ENCODE measurements around the gene SYTL1. TPM values are rescaled to one million over a fixed set of nuclear protein-coding genes. Genes with fewer than 3 reads are reported as not detected.
A peak's percentile ranks its signal among the peaks of the same experiment; 100 is the strongest.

The SYTL1 gene, protein sequence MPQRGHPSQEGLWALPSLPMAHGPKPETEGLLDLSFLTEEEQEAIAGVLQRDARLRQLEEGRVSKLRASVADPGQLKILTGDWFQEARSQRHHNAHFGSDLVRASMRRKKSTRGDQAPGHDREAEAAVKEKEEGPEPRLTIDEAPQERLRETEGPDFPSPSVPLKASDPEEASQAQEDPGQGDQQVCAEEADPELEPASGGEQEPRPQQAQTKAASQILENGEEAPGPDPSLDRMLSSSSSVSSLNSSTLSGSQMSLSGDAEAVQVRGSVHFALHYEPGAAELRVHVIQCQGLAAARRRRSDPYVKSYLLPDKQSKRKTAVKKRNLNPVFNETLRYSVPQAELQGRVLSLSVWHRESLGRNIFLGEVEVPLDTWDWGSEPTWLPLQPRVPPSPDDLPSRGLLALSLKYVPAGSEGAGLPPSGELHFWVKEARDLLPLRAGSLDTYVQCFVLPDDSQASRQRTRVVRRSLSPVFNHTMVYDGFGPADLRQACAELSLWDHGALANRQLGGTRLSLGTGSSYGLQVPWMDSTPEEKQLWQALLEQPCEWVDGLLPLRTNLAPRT
- polyA plus RNA-seq (2013, experiment 1 of 2), result 4.2 TPM
- polyA plus RNA-seq (2013, experiment 2 of 2), result 5.4 TPM

DNA sequence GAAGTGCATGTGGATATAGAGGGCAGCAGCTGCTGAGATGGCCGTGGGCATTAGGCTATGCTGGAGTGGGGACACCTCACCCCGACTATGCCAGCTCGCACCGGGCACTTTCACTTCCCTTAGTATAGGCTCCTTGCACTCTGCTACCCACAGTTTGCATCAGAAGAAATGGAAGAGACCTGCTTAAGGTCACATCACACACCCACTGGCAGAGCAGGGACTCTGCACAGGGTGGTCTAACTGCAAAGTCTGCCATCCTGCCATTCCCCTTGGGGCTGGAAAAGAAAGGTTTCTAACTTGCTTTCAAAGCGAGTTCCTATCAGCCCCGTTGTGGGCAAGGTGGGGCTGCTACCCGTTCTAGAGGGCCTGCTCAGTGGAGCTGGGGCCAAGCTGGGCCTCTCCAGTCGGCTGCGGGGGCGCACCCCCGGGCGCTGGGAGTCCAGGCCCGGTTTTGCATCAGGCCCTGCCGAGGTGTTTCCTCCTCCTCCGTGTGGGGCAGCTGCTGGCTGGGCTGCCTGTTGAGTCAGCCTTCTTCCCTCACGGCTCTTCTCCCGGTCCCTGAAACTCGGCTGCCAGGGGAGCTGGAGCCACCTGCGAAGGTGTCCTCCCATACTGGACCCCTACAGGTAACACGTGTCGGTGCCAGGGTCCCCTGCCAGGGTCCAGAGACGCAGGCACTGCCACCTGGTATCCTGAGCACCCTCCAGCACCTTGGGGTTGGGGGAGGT is at the start of gene SYTL1:
Gene SYTL1, plus strand, starts transcription at position 498 of the 728 bp plus-strand sequence. CDS start 3,313 bp downstream, outside the sequence.
- Histone ChIP-seq H3K9me3 (ENCODE audit: control insufficient read depth, low read length) (no peaks in the 10 kb centered on the region), H3K36me3 (ENCODE audit: control insufficient read depth, insufficient read depth, low read length) (peaks cover 10% of the 10 kb centered on the region), H3K4me1 (ENCODE audit: control insufficient read depth, insufficient read depth, low read length, poor library complexity, severe bottlenecking) (peaks cover 39% of the 10 kb centered on the region), H3K27ac (ENCODE audit: low read depth, low read length, severe bottlenecking) (peak within 1 kb of the TSS; percentile 36), H3K4me3 (ENCODE audit: extremely low read depth, insufficient read depth, low read length, poor library complexity, severe bottlenecking) (peak within 1 kb of the TSS; percentile 8)
- WGBS, 2 experiments (ENCODE audit: insufficient coverage in 2 of 2), result 29 to 38% methylated on average over 15 to 19 of the region's 22 CpGs

DNA sequence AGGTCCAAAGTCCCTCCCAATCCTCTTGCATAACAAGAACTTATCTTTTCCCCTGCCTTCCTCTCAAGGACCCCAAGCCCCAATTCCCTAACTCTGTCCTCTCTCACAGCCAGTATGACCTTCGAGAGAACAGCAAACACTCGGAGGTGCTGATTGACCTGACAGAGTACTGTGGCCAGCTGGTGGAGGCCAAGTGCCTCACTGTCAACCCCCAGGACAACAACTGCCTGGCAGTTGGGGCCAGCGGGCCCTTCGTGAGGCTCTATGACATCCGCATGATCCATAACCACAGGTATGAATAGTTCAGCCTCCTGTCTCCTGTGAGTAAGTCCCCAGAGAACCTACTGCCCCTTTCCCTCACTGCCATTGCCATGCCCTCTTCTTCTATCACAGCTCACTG is 49.7 kb upstream of the SYTL1 start:
- no peaks in the 10 kb centered on the region for H3K9me3 ChIP-seq (ENCODE audit: control insufficient read depth, low read length)
- H3K36me3 ChIP-seq (ENCODE audit: control insufficient read depth, insufficient read depth, low read length), result peaks cover 36% of the 10 kb centered on the region
- H3K4me1 ChIP-seq (ENCODE audit: control insufficient read depth, insufficient read depth, low read length, poor library complexity, severe bottlenecking), result no peaks in the 10 kb centered on the region
- no peak overlapping the region for H3K27ac ChIP-seq (ENCODE audit: low read depth, low read length, severe bottlenecking)
- WGBS, 2 experiments (ENCODE audit: insufficient coverage in 2 of 2), result 95 to 97% methylated on average over 5 of the region's 5 CpGs
- no peak overlapping the region for H3K4me3 ChIP-seq (ENCODE audit: extremely low read depth, insufficient read depth, low read length, poor library complexity, severe bottlenecking)

DNA sequence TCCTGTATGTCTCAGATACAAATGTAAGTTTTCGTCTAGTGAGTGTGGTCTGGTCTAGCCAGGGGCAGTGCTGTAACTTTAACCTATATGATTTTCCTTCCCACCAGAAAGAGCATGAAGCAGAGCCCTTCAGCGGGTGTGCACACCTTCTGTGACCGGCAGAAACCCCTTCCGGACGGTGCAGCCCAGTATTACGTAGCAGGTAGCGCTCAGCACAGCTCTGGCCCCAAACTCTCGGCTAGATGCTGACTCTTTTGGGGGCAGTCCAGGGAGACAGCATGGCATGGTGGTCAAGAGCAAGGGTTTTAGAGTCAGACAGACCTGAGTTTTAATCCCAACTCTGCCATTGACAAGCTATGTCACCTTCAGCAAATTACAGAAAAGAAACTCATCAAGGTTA is 47.9 kb upstream of the SYTL1 start:
- Histone ChIP-seq H3K4me3 (ENCODE audit: extremely low read depth, insufficient read depth, low read length, poor library complexity, severe bottlenecking) (no peak overlapping the region), H3K9me3 (ENCODE audit: control insufficient read depth, low read length) (no peaks in the 10 kb centered on the region), H3K27ac (ENCODE audit: low read depth, low read length, severe bottlenecking) (no peak overlapping the region), H3K36me3 (ENCODE audit: control insufficient read depth, insufficient read depth, low read length) (peaks cover 44% of the 10 kb centered on the region), H3K4me1 (ENCODE audit: control insufficient read depth, insufficient read depth, low read length, poor library complexity, severe bottlenecking) (peaks cover 14% of the 10 kb centered on the region)
- 86 to 96% methylated on average over 3 to 7 of the region's 8 CpGs for WGBS, 2 experiments (ENCODE audit: insufficient coverage in 2 of 2)

DNA sequence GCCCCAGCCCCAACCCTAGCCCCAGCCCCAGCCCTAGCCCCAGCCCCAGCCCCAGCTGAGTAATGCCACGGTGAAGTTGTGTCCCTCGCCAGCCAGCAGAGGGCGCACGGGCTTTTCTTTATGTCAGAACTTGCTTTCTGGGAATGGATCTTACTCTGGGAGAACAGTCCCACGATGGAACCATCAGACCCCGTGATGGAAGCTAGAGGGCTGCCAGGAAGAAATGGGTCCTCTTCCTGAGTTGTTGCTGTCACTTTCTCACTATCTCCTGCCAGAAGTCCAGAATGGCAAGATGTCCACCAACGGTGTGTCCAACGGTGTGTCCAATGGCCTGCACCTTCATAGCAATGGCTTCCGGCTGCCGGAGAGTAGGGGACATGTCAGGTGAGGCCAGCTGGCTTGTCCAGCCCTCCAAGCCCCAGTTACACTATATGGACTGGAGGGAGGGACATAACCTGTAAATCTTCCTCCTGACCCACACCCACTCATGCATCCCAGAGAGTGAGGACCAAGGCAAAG is 45.0 kb upstream of the SYTL1 start:
- peaks cover 45% of the 10 kb centered on the region for H3K36me3 ChIP-seq (ENCODE audit: control insufficient read depth, insufficient read depth, low read length)
- no peaks in the 10 kb centered on the region for H3K9me3 ChIP-seq (ENCODE audit: control insufficient read depth, low read length)
- H3K4me3 ChIP-seq (ENCODE audit: extremely low read depth, insufficient read depth, low read length, poor library complexity, severe bottlenecking), result no peak overlapping the region
- peaks cover 40% of the 10 kb centered on the region for H3K4me1 ChIP-seq (ENCODE audit: control insufficient read depth, insufficient read depth, low read length, poor library complexity, severe bottlenecking)
- no peak overlapping the region for H3K27ac ChIP-seq (ENCODE audit: low read depth, low read length, severe bottlenecking)
- WGBS, 2 experiments (ENCODE audit: insufficient coverage in 2 of 2), result 40 to 52% methylated on average over 5 to 8 of the region's 10 CpGs

DNA sequence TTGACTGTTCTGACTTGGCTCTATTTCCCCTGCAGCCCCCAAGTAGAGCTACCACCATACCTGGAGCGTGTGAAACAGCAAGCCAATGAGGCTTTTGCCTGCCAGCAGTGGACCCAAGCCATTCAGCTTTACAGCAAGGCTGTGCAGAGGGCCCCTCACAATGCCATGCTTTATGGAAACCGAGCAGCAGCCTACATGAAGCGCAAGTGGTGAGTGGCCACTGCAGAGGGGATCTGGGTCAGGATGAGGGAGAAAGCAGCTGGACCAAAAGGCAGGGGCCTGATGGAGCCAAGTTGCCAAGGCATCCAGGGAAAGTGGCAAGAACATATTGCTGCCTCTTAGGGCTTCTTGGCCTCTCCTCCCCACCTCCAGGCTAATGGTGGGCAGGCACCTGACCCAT is 43.9 kb upstream of the SYTL1 start:
- H3K36me3 ChIP-seq (ENCODE audit: control insufficient read depth, insufficient read depth, low read length), result peaks cover 44% of the 10 kb centered on the region
- WGBS, 2 experiments (ENCODE audit: insufficient coverage in 2 of 2), result 93 to 97% methylated on average over 3 of the region's 3 CpGs
- H3K9me3 ChIP-seq (ENCODE audit: control insufficient read depth, low read length), result no peaks in the 10 kb centered on the region
- H3K4me1 ChIP-seq (ENCODE audit: control insufficient read depth, insufficient read depth, low read length, poor library complexity, severe bottlenecking), result peaks cover 42% of the 10 kb centered on the region
- H3K27ac ChIP-seq (ENCODE audit: low read depth, low read length, severe bottlenecking), result no peak overlapping the region
- H3K4me3 ChIP-seq (ENCODE audit: extremely low read depth, insufficient read depth, low read length, poor library complexity, severe bottlenecking), result no peak overlapping the region

DNA sequence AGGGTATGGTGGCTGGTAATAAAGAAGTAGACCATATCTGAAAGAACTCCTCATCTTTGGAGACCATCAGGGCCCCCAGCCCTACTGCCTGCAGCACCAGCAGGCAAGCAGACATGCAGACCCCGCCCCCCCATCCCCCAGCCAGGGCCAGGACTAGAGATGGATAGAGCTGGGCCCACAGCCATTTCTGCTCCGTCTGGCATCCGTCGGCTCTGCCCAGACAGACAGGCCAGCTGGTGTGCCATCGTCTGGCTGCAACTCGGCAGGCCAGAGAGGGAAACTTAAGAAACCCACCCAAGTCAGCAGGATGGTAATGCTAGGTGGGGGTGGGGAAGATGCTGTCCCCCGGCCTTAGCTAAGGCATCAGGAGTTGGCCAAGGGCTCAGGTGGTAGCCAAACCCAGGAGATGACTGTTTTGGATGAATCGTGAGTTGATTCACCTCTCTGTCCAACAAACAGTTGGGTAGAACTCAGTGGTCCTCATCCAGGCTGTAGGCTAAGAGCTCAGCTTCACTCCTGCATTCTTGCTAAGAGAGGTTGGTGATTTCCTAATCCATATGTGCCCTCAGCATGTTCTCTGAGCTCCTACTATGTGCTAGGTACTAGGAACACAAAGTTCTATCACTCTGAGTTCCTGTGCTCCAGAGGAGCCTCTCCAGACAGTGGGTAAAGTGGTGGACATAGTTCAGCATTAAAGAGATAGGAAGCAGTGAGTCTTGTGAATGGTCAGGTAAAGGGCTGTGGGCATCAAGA is 43.0 kb upstream of the SYTL1 start:
- H3K4me1 ChIP-seq (ENCODE audit: control insufficient read depth, insufficient read depth, low read length, poor library complexity, severe bottlenecking), result peaks cover 42% of the 10 kb centered on the region
- WGBS, 2 experiments (ENCODE audit: insufficient coverage in 2 of 2), result 84 to 95% methylated on average over 5 to 6 of the region's 8 CpGs
- H3K36me3 ChIP-seq (ENCODE audit: control insufficient read depth, insufficient read depth, low read length), result peaks cover 40% of the 10 kb centered on the region
- H3K27ac ChIP-seq (ENCODE audit: low read depth, low read length, severe bottlenecking), result peak overlapping the region; percentile 91
- H3K4me3 ChIP-seq (ENCODE audit: extremely low read depth, insufficient read depth, low read length, poor library complexity, severe bottlenecking), result no peak overlapping the region
- H3K9me3 ChIP-seq (ENCODE audit: control insufficient read depth, low read length), result no peaks in the 10 kb centered on the region

DNA sequence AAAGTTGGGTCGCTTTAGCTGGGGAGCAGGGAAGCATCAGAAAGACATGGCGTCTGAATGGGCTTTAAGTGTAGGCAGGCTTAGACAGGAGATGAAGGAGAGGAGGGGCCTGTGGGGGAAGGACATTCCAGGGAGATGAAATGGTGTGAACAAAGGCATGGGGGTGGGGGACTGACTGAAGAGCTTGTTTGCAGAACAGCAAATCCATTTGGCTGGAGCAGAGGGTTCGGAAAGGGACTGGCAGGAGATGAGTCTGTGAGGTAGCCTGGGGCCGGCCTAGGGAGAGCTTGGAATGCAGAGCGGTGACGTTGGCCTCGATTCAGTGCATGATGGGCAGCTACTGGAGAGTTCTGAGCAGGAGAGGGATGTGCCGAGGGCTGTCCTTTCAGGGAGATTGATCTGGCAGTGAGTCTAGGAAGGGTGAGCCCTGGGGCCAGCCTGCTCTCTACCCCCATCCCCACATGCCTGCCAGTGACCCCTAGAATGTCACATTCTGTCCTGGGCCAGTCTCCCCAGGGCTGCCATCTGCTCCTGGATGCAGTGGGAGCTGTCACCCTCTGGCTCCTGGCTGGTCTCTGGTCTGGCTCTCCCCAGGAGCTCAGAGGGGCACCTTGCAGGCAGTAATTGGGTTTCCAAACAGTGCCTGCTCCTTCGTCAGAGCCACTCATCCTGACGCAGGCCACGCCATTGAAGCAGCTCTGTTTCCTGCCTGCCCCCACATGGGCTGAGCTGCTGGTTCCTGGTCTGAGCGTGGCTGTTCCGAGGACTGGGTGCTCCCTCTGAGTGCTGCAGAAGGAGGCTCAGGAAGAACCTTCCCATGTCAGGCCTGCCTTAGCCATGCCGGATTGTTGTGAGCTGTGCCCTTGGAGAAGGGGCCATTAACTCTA is 42.2 kb upstream of the SYTL1 start:
- WGBS, 2 experiments (ENCODE audit: insufficient coverage in 2 of 2), result 38 to 41% methylated on average over 14 of the region's 14 CpGs
- Histone ChIP-seq H3K4me1 (ENCODE audit: control insufficient read depth, insufficient read depth, low read length, poor library complexity, severe bottlenecking) (peaks cover 42% of the 10 kb centered on the region), H3K27ac (ENCODE audit: low read depth, low read length, severe bottlenecking) (peak overlapping the region; percentile 91), H3K9me3 (ENCODE audit: control insufficient read depth, low read length) (no peaks in the 10 kb centered on the region), H3K4me3 (ENCODE audit: extremely low read depth, insufficient read depth, low read length, poor library complexity, severe bottlenecking) (no peak overlapping the region), H3K36me3 (ENCODE audit: control insufficient read depth, insufficient read depth, low read length) (peaks cover 32% of the 10 kb centered on the region)

DNA sequence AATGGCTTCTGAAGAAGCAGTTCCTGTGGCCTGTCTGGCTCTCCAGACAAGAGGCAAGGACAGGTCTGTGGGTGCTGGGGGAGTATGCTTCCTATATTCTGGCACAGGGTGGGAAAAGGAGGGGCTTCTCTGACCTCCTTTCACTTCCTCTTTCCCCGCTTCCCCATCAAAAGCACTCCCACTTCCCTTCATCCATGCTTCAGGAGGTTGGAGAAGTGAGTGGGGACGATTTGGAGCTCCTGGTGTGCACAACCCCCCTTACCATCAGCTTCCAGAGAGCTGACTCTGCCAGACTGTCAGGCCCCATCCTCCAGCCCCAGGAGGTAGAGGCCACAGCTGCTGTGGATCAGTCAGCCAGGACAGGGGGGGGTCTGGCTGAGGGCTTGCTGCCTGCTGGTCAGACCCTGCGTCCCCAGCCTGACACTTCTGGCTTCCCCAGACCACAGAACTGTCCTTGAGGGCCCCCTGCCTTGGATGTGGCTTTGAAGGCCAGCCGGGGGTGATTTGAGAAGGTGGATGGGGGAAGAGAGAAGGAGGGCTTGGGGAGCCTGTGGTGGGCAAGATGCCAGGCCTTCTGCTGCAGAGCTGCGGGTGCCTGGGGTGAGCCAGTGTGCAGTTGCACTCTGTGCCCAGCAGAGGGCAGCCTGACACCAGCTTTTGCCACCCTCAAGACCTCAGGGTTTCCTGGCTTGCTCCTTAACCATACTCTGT is 41.3 kb upstream of the SYTL1 start:
- no peak overlapping the region for H3K4me3 ChIP-seq (ENCODE audit: extremely low read depth, insufficient read depth, low read length, poor library complexity, severe bottlenecking)
- WGBS, 2 experiments (ENCODE audit: insufficient coverage in 2 of 2), result 5 to 21% methylated on average over 2 to 3 of the region's 5 CpGs
- H3K9me3 ChIP-seq (ENCODE audit: control insufficient read depth, low read length), result no peaks in the 10 kb centered on the region
- H3K4me1 ChIP-seq (ENCODE audit: control insufficient read depth, insufficient read depth, low read length, poor library complexity, severe bottlenecking), result peaks cover 42% of the 10 kb centered on the region
- peaks cover 26% of the 10 kb centered on the region for H3K36me3 ChIP-seq (ENCODE audit: control insufficient read depth, insufficient read depth, low read length)
- peak overlapping the region; percentile 91 for H3K27ac ChIP-seq (ENCODE audit: low read depth, low read length, severe bottlenecking)

DNA sequence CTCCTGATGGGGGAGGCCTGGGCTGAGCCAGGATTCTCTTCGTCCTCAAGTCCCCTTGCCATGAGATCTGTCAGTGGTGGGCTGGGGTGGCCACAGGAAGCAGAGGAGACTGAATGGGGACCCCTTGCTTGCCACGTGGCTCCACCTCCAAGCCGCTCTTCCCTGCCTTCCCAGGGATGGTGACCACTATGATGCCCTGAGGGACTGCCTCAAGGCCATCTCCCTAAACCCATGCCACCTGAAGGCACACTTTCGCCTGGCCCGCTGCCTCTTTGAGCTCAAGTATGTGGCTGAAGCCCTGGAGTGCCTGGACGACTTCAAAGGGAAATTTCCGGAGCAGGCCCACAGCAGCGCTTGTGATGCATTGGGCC is 40.8 kb upstream of the SYTL1 start:
- peaks cover 26% of the 10 kb centered on the region for H3K36me3 ChIP-seq (ENCODE audit: control insufficient read depth, insufficient read depth, low read length)
- no peaks in the 10 kb centered on the region for H3K9me3 ChIP-seq (ENCODE audit: control insufficient read depth, low read length)
- H3K4me1 ChIP-seq (ENCODE audit: control insufficient read depth, insufficient read depth, low read length, poor library complexity, severe bottlenecking), result peaks cover 42% of the 10 kb centered on the region
- H3K4me3 ChIP-seq (ENCODE audit: extremely low read depth, insufficient read depth, low read length, poor library complexity, severe bottlenecking), result no peak overlapping the region
- 60 to 67% methylated on average over 3 to 8 of the region's 8 CpGs for WGBS, 2 experiments (ENCODE audit: insufficient coverage in 2 of 2)
- H3K27ac ChIP-seq (ENCODE audit: low read depth, low read length, severe bottlenecking), result peak overlapping the region; percentile 36
